HL-60 (cell line): Measurements from ENCODE around the gene SLC6A8.

Experiments used
- DNase-seq, 2 experiments: peaks; one replicate each; pipeline ENCODE4 v3.0.0-alpha.2; 2010 to 2020; ENCODE audit warnings: low read depth in 1 of 2, low spot score in 1 of 2
- H3K27ac ChIP-seq: fragments of 250-450 bp; sonication (Bioruptor Pico); replicated peaks from 2 replicates; pipeline ENCODE4 v1.5.1; 2020; ENCODE audit warnings: mild to moderate bottlenecking, moderate library complexity
- H3K27me3 ChIP-seq: fragments of 250-450 bp; sonication (Bioruptor Pico); 2 replicates; pipeline ENCODE4 v1.5.1; 2021; ENCODE audit warnings: mild to moderate bottlenecking, moderate library complexity; ENCODE audit not compliant: insufficient read depth, poor library complexity, severe bottlenecking
- H3K4me3 ChIP-seq: replicated peaks from 2 replicates; pipeline ENCODE4 v1.5.1; 2011; ENCODE audit warnings: mild to moderate bottlenecking, control low read depth, low read length; ENCODE audit not compliant: insufficient read depth
- CTCF ChIP-seq: IDR thresholded peaks from one replicate; pipeline ENCODE4 v1.5.1; 2011; ENCODE audit warnings: low read length, control low read depth, inconsistent platforms; ENCODE audit not compliant: insufficient read depth
- GABPA ChIP-seq: IDR thresholded peaks from 2 replicates; pipeline ENCODE4 v1.6.1; 2012; ENCODE audit warnings: low read depth
- POLR2AphosphoS5 ChIP-seq: IDR thresholded peaks from 2 replicates; pipeline ENCODE4 v1.6.1; 2012; ENCODE audit warnings: low read depth
- REST ChIP-seq: IDR thresholded peaks from 2 replicates; pipeline ENCODE4 v1.6.1; 2012; ENCODE audit warnings: low read depth; ENCODE audit not compliant: insufficient replicate concordance
- SPI1 ChIP-seq: IDR thresholded peaks from 2 replicates; pipeline ENCODE4 v1.6.1; 2012; ENCODE audit warnings: low read depth, mild to moderate bottlenecking, borderline replicate concordance

Gene SLC6A8

GRCh38 chrX:153685751-153686696 is 1.7 kb upstream of the SLC6A8 start:
- no peaks in the 10 kb centered on the region for H3K27me3 ChIP-seq
- TF ChIP-seq GABPA (no peak), SPI1 (no peak), REST (no peak)

GRCh38 chrX:153686711-153687110 is 1.0 kb upstream of the SLC6A8 start:
- no peak overlapping the region for H3K27ac ChIP-seq
- DNase-seq: no peak
- TF ChIP-seq GABPA (no peak), POLR2AphosphoS5 (no peak), CTCF (no peak), SPI1 (no peak)

More at GRCh38 chrX:153685751-153686696, 1.7 kb upstream of the SLC6A8 start:
- H3K27ac ChIP-seq: no peak overlapping the region
- DNase-seq: no peak
- no peak overlapping the region for H3K4me3 ChIP-seq

GRCh38 chrX:153688071-153688470 is 345 bp downstream of the SLC6A8 start:
- H3K4me3 ChIP-seq: no peak overlapping the region
- no peak for DNase-seq
- TF ChIP-seq POLR2AphosphoS5 (no peak), SPI1 (no peak), CTCF (no peak), REST (no peak), GABPA (no peak)
- H3K27ac ChIP-seq: no peak overlapping the region
- H3K27me3 ChIP-seq: no peaks in the 10 kb centered on the region

More at GRCh38 chrX:153686711-153687110, 1.0 kb upstream of the SLC6A8 start:
- Histone ChIP-seq H3K4me3 (no peak overlapping the region), H3K27me3 (no peaks in the 10 kb centered on the region)

GRCh38 chrX:153688506-153688905 is 780 bp downstream of the SLC6A8 start:
- TF ChIP-seq CTCF: no peak
- no peak for TF ChIP-seq SPI1
- TF ChIP-seq REST: no peak
- no peak overlapping the region for H3K27ac ChIP-seq
- no peak overlapping the region for H3K4me3 ChIP-seq
- H3K27me3 ChIP-seq: no peaks in the 10 kb centered on the region
- no peak for DNase-seq
